ENCODE data around the gene MAPT. TPM values are rescaled to one million over a fixed set of nuclear protein-coding genes. Genes with fewer than 3 reads are reported as not detected.
A peak's percentile ranks its signal among the peaks of the same experiment; 100 is the strongest.
"Not testable (repeated sequence)": the region's sequence is repeated elsewhere in the genome, so short reads cannot be mapped to it uniquely, and the experiment has no call there.

The MAPT gene
- total RNA-seq, 4 donors from 2014 or later, result 70.3 to 120 (median 82.8) TPM

DNA sequence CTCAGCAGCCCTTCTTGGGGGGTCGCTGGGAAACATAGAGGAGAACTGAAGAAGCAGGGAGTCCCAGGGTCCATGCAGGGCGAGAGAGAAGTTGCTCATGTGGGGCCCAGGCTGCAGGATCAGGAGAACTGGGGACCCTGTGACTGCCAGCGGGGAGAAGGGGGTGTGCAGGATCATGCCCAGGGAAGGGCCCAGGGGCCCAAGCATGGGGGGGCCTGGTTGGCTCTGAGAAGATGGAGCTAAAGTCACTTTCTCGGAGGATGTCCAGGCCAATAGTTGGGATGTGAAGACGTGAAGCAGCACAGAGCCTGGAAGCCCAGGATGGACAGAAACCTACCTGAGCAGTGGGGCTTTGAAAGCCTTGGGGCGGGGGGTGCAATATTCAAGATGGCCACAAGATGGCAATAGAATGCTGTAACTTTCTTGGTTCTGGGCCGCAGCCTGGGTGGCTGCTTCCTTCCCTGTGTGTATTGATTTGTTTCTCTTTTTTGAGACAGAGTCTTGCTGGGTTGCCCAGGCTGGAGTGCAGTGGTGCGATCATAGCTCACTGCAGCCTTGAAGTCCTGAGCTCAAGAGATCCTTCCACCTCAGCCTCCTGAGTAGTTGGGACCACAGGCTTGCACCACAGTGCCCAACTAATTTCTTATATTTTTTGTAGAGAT is 108.1 kb downstream of the MAPT start:
- TF ChIP-seq, protein P1, sequence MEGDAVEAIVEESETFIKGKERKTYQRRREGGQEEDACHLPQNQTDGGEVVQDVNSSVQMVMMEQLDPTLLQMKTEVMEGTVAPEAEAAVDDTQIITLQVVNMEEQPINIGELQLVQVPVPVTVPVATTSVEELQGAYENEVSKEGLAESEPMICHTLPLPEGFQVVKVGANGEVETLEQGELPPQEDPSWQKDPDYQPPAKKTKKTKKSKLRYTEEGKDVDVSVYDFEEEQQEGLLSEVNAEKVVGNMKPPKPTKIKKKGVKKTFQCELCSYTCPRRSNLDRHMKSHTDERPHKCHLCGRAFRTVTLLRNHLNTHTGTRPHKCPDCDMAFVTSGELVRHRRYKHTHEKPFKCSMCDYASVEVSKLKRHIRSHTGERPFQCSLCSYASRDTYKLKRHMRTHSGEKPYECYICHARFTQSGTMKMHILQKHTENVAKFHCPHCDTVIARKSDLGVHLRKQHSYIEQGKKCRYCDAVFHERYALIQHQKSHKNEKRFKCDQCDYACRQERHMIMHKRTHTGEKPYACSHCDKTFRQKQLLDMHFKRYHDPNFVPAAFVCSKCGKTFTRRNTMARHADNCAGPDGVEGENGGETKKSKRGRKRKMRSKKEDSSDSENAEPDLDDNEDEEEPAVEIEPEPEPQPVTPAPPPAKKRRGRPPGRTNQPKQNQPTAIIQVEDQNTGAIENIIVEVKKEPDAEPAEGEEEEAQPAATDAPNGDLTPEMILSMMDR (IDR thresholded peaks at IDR 0.05 in 4 of 5, conservative IDR thresholded peaks at IDR 0.05 in 1 of 5), result peak; percentile 86 to 97 (median 96)
- no peak for TF ChIP-seq POLR2A (IDR thresholded peaks at IDR 0.05)
- DNase-seq (peak; percentile 40 to 60), ATAC-seq (peak; percentile 80 to 86)
- intact Hi-C loops (cut with DNase I; ENCODE audit: low total_unique reads) (loop anchor here (1.0 to 10.0 kb wide), 4 partner anchors 42 to 282 kb away; partner anchors contain the start of gene KANSL1), in situ Hi-C loops (cut with MboI; ENCODE audit: low sequenced_read_pairs in 4 of 4) (loop anchor here in 3 of 4 donors (5.0 kb wide), 2 partner anchors 40 to 210 kb away; no protein-coding TSS in a partner anchor)
- H3K4me3 ChIP-seq, result no peak overlapping the region
- no peaks in the 10 kb centered on the region for H3K9me3 ChIP-seq
- H3K36me3 ChIP-seq, result peaks cover 0 to 7% of the 10 kb centered on the region in 2 donors
- H3K4me1 ChIP-seq, result peaks cover 21 to 23% of the 10 kb centered on the region in 2 donors
- no peaks in the 10 kb centered on the region for H3K27me3 ChIP-seq
- H3K27ac ChIP-seq, result peak overlapping the region in 3 of 4 donors; percentile 7 to 50 (median 8)

DNA sequence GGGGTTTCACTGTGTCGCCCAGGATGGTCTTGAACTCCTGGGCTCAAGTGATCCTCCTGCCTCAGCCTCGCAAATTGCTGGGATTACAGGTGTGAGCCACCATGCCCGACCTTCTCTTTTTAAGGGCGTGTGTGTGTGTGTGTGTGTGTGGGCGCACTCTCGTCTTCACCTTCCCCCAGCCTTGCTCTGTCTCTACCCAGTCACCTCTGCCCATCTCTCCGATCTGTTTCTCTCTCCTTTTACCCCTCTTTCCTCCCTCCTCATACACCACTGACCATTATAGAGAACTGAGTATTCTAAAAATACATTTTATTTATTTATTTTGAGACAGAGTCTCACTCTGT is 108.6 kb downstream of the MAPT start:
- in situ Hi-C loops (cut with MboI; ENCODE audit: low sequenced_read_pairs in 4 of 4) (loop anchor here in 3 of 4 donors (5.0 kb wide), 2 partner anchors 39 to 209 kb away; no protein-coding TSS in a partner anchor), intact Hi-C loops (cut with DNase I; ENCODE audit: low total_unique reads) (loop anchor here (1.0 to 10.0 kb wide), 4 partner anchors 41 to 282 kb away; partner anchors contain the start of gene KANSL1)
- Histone ChIP-seq H3K4me3 (no peak overlapping the region), H3K36me3 (peaks cover 0 to 4% of the 10 kb centered on the region in 2 donors), H3K27ac (peak overlapping the region in 2 of 4 donors; percentile 7 to 50), H3K9me3 (no peaks in the 10 kb centered on the region), H3K27me3 (no peaks in the 10 kb centered on the region), H3K4me1 (peaks cover 26 to 28% of the 10 kb centered on the region in 2 donors)
- DNase-seq, result no peak
- peak; percentile 12 to 17 for ATAC-seq
- TF ChIP-seq POLR2A (IDR thresholded peaks at IDR 0.05), result no peak
- TF ChIP-seq, protein P1 (IDR thresholded peaks at IDR 0.05 in 4 of 5, conservative IDR thresholded peaks at IDR 0.05 in 1 of 5), result no peak

DNA sequence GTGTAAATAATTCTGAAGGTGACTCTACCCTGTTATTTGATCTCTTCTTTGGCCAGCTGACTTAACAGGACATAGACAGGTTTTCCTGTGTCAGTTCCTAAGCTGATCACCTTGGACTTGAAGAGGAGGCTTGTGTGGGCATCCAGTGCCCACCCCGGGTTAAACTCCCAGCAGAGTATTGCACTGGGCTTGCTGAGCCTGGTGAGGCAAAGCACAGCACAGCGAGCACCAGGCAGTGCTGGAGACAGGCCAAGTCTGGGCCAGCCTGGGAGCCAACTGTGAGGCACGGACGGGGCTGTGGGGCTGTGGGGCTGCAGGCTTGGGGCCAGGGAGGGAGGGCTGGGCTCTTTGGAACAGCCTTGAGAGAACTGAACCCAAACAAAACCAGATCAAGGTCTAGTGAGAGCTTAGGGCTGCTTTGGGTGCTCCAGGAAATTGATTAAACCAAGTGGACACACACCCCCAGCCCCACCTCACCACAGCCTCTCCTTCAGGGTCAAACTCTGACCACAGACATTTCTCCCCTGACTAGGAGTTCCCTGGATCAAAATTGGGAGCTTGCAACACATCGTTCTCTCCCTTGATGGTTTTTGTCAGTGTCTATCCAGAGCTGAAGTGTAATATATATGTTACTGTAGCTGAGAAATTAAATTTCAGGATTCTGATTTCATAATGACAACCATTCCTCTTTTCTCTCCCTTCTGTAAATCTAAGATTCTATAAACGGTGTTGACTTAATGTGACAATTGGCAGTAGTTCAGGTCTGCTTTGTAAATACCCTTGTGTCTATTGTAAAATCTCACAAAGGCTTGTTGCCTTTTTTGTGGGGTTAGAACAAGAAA is 109.8 kb downstream of the MAPT start:
- no peaks in the 10 kb centered on the region for H3K27me3 ChIP-seq
- no peaks in the 10 kb centered on the region for H3K36me3 ChIP-seq
- TF ChIP-seq POLR2A (IDR thresholded peaks at IDR 0.05), result no peak
- TF ChIP-seq, protein P1 (IDR thresholded peaks at IDR 0.05 in 4 of 5, conservative IDR thresholded peaks at IDR 0.05 in 1 of 5), result no peak
- DNase-seq (no peak), ATAC-seq (peak in 1 of 2 donors; percentile 12)
- H3K4me1 ChIP-seq, result peaks cover 31% of the 10 kb centered on the region in 2 donors
- H3K4me3 ChIP-seq, result no peak overlapping the region
- no peaks in the 10 kb centered on the region for H3K9me3 ChIP-seq
- intact Hi-C loops (cut with DNase I; ENCODE audit: low total_unique reads) (loop anchor here (5.0 to 10.0 kb wide), 2 partner anchors 188 to 281 kb away; partner anchors contain the start of gene KANSL1), in situ Hi-C loops (cut with MboI; ENCODE audit: low sequenced_read_pairs in 4 of 4) (loop anchor here in 3 of 4 donors (5.0 kb wide), 2 partner anchors 38 to 208 kb away; no protein-coding TSS in a partner anchor)
- peak overlapping the region in 2 of 4 donors; percentile 23 to 44 for H3K27ac ChIP-seq

DNA sequence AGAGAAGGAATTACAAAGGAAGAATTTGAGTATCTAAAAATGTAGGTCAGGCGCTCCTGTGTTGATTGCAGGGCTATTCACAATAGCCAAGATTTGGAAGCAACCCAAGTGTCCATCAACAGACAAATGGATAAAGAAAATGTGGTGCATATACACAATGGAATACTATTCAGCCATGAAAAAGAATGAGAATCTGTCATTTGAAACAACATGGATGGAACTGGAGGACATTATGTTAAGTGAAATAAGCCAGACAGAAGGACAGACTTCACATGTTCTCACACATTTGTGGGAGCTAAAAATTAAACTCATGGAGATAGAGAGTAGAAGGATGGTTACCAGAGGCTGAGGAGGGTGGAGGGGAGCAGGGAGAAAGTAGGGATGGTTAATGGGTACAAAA is 111.7 kb downstream of the MAPT start:
- H3K4me1 ChIP-seq, result peaks cover 31% of the 10 kb centered on the region in 2 donors
- in situ Hi-C loops (cut with MboI; ENCODE audit: low sequenced_read_pairs in 4 of 4); H3K4me3 ChIP-seq; H3K9me3 ChIP-seq; H3K27me3 ChIP-seq; DNase-seq; H3K27ac ChIP-seq; ATAC-seq; H3K36me3 ChIP-seq: not testable (repeated sequence)
- intact Hi-C loops (cut with DNase I; ENCODE audit: low total_unique reads), result loop anchor here (10.0 kb wide), 1 partner anchor 279 kb away; no protein-coding TSS in a partner anchor
